Gastroesophageal sphincter (tissue), 4 donors: Measurements from ENCODE around the gene MAN1A2. TPM values are rescaled to one million over a fixed set of nuclear protein-coding genes. Genes with fewer than 3 reads are reported as not detected.

ENCODE experiments used
- ATAC-seq: fragments of 150-250 bp; one replicate; pipeline ENCODE4 v1.9.1; 2016; ENCODE audit warnings: mild to moderate bottlenecking, moderate library complexity
- H3K27ac ChIP-seq, 4 donors: fragments of 200-600 bp; sonication (generic) in 3 of 4; 1 replicate in 3 of 4; 2 replicates in 1 of 4; pipeline ENCODE4 v1.5.1; 2016 to 2019
- H3K27me3 ChIP-seq: fragments of 200-600 bp; sonication (generic); one replicate; pipeline ENCODE4 v1.5.1; 2019
- H3K36me3 ChIP-seq, 2 donors: fragments of 200-600 bp; sonication (generic); one replicate each; pipeline ENCODE4 v1.5.1; 2019; ENCODE audit warnings: control low read depth in 1 of 2
- H3K4me1 ChIP-seq, 3 donors: fragments of 200-600 bp; sonication (generic); 1 replicate in 2 of 3; 2 replicates in 1 of 3; pipeline ENCODE4 v1.5.1; 2016 to 2019; ENCODE audit warnings: control low read depth in 2 of 3
- H3K4me3 ChIP-seq, 2 donors: fragments of 200-600 bp; sonication (generic); one replicate each; pipeline ENCODE4 v1.5.1; 2019; ENCODE audit warnings: mild to moderate bottlenecking in 1 of 2, moderate library complexity in 1 of 2
- H3K9me3 ChIP-seq, 3 donors: fragments of 200-600 bp; sonication (generic); one replicate each; pipeline ENCODE4 v1.5.1; 2017 to 2019; ENCODE audit warnings: control low read depth in 2 of 3
- CTCF ChIP-seq, 4 experiments: fragments of 200-600 bp in 2 of 4; fragments of 450-650 bp in 2 of 4; sonication (generic) in 1 of 4; IDR thresholded peaks; one replicate each; pipeline ENCODE4 v1.5.1; 2017 to 2019; ENCODE audit warnings: antibody characterized with exemption in 4 of 4, mild to moderate bottlenecking in 2 of 4, moderate library complexity in 2 of 4
- EP300 ChIP-seq: sonication (generic); formaldehyde crosslinking; IDR thresholded peaks from one replicate; pipeline ENCODE4 v1.6.1; 2017; ENCODE audit warnings: antibody characterized with exemption, mild to moderate bottlenecking
- POLR2A ChIP-seq, 2 donors: fragments of 450-650 bp; IDR thresholded peaks; one replicate each; pipeline ENCODE4 v1.6.1; 2017; ENCODE audit warnings: antibody characterized with exemption in 2 of 2, mild to moderate bottlenecking in 2 of 2, moderate library complexity in 1 of 2
- POLR2AphosphoS5 ChIP-seq: sonication (generic); formaldehyde crosslinking; IDR thresholded peaks from one replicate; pipeline ENCODE4 v1.6.1; 2017; ENCODE audit warnings: antibody characterized with exemption
- WGBS, 2 donors: methylation state at CpG; one replicate each; pipeline ENCODE4 v1.1.5; 2018; ENCODE audit warnings: low coverage in 1 of 2; 5-methylcytosine and 5-hydroxymethylcytosine counted together
- total RNA-seq, 4 donors: library from RNA; depleted of rRNA; stranded (reverse); fragments of >200 nt; gene quantifications; one replicate each; pipeline ENCODE4 v1.1.0, GENCODE V29; 2016

Gene MAN1A2
- total RNA-seq, 4 donors from 2014 or later: 42.5 to 62.4 (median 52.3) TPM

- Histone ChIP-seq H3K27me3 (no peaks in the 10 kb centered on the region), H3K36me3 (no peaks in the 10 kb centered on the region), H3K27ac (no peak overlapping the region), H3K4me1 (peaks cover 2 to 60% (median 7%) of the 10 kb centered on the region in 3 donors), H3K4me3 (no peak overlapping the region), H3K9me3 (peaks cover 0 to 14% (median 0%) of the 10 kb centered on the region in 3 donors)
- no peak for TF ChIP-seq CTCF (IDR thresholded peaks at IDR 0.05)
- TF ChIP-seq POLR2A (IDR thresholded peaks at IDR 0.05): no peak
- TF ChIP-seq EP300: no peak
- no peak for ATAC-seq
- WGBS, 2 donors: 88 to 94% methylated on average over 3 of the region's 3 CpGs
These were observed 21.1 kb downstream of the MAN1A2 start for GRCh38 chr1:117388328-117388727.

- H3K4me1 ChIP-seq: peaks cover 2 to 64% (median 7%) of the 10 kb centered on the region in 3 donors
- TF ChIP-seq CTCF (IDR thresholded peaks at IDR 0.05) (no peak), POLR2A (IDR thresholded peaks at IDR 0.05) (no peak), EP300 (no peak), POLR2AphosphoS5 (no peak)
- H3K27me3 ChIP-seq: no peaks in the 10 kb centered on the region
- WGBS, 2 donors: 83 to 90% methylated on average over 2 to 3 of the region's 3 CpGs
- no peak for ATAC-seq
- peaks cover 0 to 8% (median 0%) of the 10 kb centered on the region in 3 donors for H3K9me3 ChIP-seq
- H3K4me3 ChIP-seq: no peak overlapping the region
- H3K27ac ChIP-seq: no peak overlapping the region
- no peaks in the 10 kb centered on the region for H3K36me3 ChIP-seq
These were observed 22.0 kb downstream of the MAN1A2 start for GRCh38 chr1:117389284-117389683.

GRCh38 chr1:117389779-117390178 lies 22.5 kb downstream of the MAN1A2 start:
- Histone ChIP-seq H3K36me3 (no peaks in the 10 kb centered on the region), H3K9me3 (peaks cover 0 to 3% (median 0%) of the 10 kb centered on the region in 3 donors), H3K27ac (no peak overlapping the region), H3K4me1 (peaks cover 2 to 64% (median 7%) of the 10 kb centered on the region in 3 donors), H3K4me3 (no peak overlapping the region), H3K27me3 (no peaks in the 10 kb centered on the region)
- 75 to 100% methylated on average over 1 of the region's 1 CpG for WGBS, 2 donors
- no peak for ATAC-seq
- TF ChIP-seq CTCF (IDR thresholded peaks at IDR 0.05) (no peak), POLR2AphosphoS5 (no peak), EP300 (no peak), POLR2A (IDR thresholded peaks at IDR 0.05) (no peak)

GRCh38 chr1:117392771-117393170 lies 25.5 kb downstream of the MAN1A2 start:
- Histone ChIP-seq H3K27ac (no peak overlapping the region), H3K4me1 (peaks cover 0 to 43% (median 7%) of the 10 kb centered on the region in 3 donors), H3K4me3 (no peak overlapping the region), H3K9me3 (no peaks in the 10 kb centered on the region), H3K27me3 (no peaks in the 10 kb centered on the region), H3K36me3 (no peaks in the 10 kb centered on the region)
- WGBS, 2 donors: 0 to 7% methylated on average over 1 of the region's 1 CpG
- no peak for ATAC-seq
- TF ChIP-seq EP300 (no peak), POLR2AphosphoS5 (no peak), POLR2A (IDR thresholded peaks at IDR 0.05) (no peak), CTCF (IDR thresholded peaks at IDR 0.05) (no peak)

- TF ChIP-seq EP300: no peak
- no peak for TF ChIP-seq POLR2AphosphoS5
- no peak for TF ChIP-seq POLR2A (IDR thresholded peaks at IDR 0.05)
- no peak for TF ChIP-seq CTCF (IDR thresholded peaks at IDR 0.05)
- Histone ChIP-seq H3K4me1 (peaks cover 0 to 21% (median 7%) of the 10 kb centered on the region in 3 donors), H3K36me3 (no peaks in the 10 kb centered on the region), H3K27ac (no peak overlapping the region), H3K27me3 (no peaks in the 10 kb centered on the region), H3K4me3 (no peak overlapping the region), H3K9me3 (no peaks in the 10 kb centered on the region)
- ATAC-seq: no peak
These were observed 28.8 kb downstream of the MAN1A2 start for GRCh38 chr1:117396074-117396473.
